GM12878 (cell line): Measurements from ENCODE around the gene TMEM88. TPM values are rescaled to one million over a fixed set of nuclear protein-coding genes. Genes with fewer than 3 reads are reported as not detected.

Source experiments
- ATAC-seq: fragments of 200-7000 bp; cut with Tn5 transposase; 3 replicates; pipeline ENCODE4 v1.9.1; 2020; ENCODE audit warnings: mild to moderate bottlenecking, moderate library complexity
- BruUV-seq: library from RNA; stranded (reverse); fragments of 400-500 nt; replicated peaks from 2 replicates; lab custom pipeline; 2021; lab: Mats Ljungman, UMichigan
- CTCF ChIA-PET: fragments of 300-600 bp; sonication (Branson Sonifier 250); formaldehyde crosslinking; extraction: SDS; loops from one replicate; lab custom pipeline; 2021; ENCODE audit warnings: inconsistent platforms; lab: Yijun Ruan, JAX
- POLR2A ChIA-PET: fragments of 350-600 bp; formaldehyde crosslinking; extraction: SDS; loops from one replicate; lab custom pipeline; 2021; ENCODE audit warnings: inconsistent platforms; lab: Charles Lee
- RAD21 ChIA-PET: fragments of 300-600 bp; sonication (Branson Sonifier 250); formaldehyde crosslinking; loops from one replicate; lab custom pipeline; 2023; ENCODE audit warnings: antibody characterized with exemption; ENCODE audit not compliant: unreplicated experiment; lab: Charles Lee
- SMC1A ChIA-PET: fragments of 300-600 bp; sonication (Branson Sonifier 250); formaldehyde crosslinking; loops from one replicate; lab custom pipeline; 2023; ENCODE audit not compliant: unreplicated experiment, uncharacterized antibody; lab: Charles Lee
- DNase-seq: peaks from one replicate; pipeline ENCODE4 v3.0.0-alpha.2; 2011; ENCODE audit warnings: low read depth, low spot score
- FAIRE-seq: peaks from 3 replicates; lab custom pipeline; 2011; peaks lifted over from hg19 to GRCh38; lab: Jason Lieb, UNC
- H2AFZ ChIP-seq: 2 replicates; pipeline ENCODE4 v1.6.0; 2011; ENCODE audit warnings: low read depth, low read length, control low read depth; ENCODE audit not compliant: control insufficient read depth
- H3K27ac ChIP-seq: 2 replicates; pipeline ENCODE4 v1.5.1; 2011; ENCODE audit warnings: control low read depth; ENCODE audit not compliant: control insufficient read depth, insufficient read depth
- H3K27me3 ChIP-seq, 2 experiments: replicated peaks in 1 of 2; 2 replicates each; pipeline versions ENCODE4 v1.6.0 to v1.6.1; 2011; ENCODE audit warnings: low read length in 1 of 2; ENCODE audit not compliant: control insufficient read depth in 2 of 2, insufficient read depth in 2 of 2
- H3K36me3 ChIP-seq, 2 experiments: 2 replicates each; pipeline ENCODE4 v1.5.1; 2011; ENCODE audit warnings: low read length in 1 of 2; ENCODE audit not compliant: control insufficient read depth in 2 of 2, insufficient read depth in 2 of 2
- H3K4me1 ChIP-seq: 2 replicates; pipeline ENCODE4 v1.6.1; 2011; ENCODE audit warnings: mild to moderate bottlenecking, low read length, moderate library complexity, mixed read lengths; ENCODE audit not compliant: control insufficient read depth, insufficient read depth
- H3K4me2 ChIP-seq: 2 replicates; pipeline ENCODE4 v1.6.0; 2011; ENCODE audit warnings: control low read depth; ENCODE audit not compliant: control insufficient read depth, insufficient read depth
- H3K4me3 ChIP-seq: fragments of 200-600 bp; sonication (generic); 2 replicates; pipeline ENCODE4 v1.5.1; 2016
- H3K79me2 ChIP-seq: 2 replicates; pipeline ENCODE4 v1.6.0; 2011; ENCODE audit warnings: low read length; ENCODE audit not compliant: control insufficient read depth, insufficient read depth
- H3K9ac ChIP-seq: 2 replicates; pipeline ENCODE4 v1.8.0; 2011; ENCODE audit warnings: low read length, control low read depth, mixed read lengths; ENCODE audit not compliant: control insufficient read depth, insufficient read depth
- H3K9me3 ChIP-seq: replicated peaks from 3 replicates; pipeline ENCODE4 v1.5.1; 2011; ENCODE audit warnings: mild to moderate bottlenecking, low read length; ENCODE audit not compliant: control insufficient read depth, insufficient read depth
- H4K20me1 ChIP-seq: 2 replicates; pipeline ENCODE4 v1.6.0; 2011; ENCODE audit not compliant: control insufficient read depth, insufficient read depth
- BRCA1 ChIP-seq: IDR thresholded peaks from 2 replicates; pipeline ENCODE4 v1.6.1; 2011; ENCODE audit warnings: low read depth, low read length, improper control_type of control experiment
- CEBPB ChIP-seq, 2 experiments: fragments of 150-350 bp in 1 of 2; IDR thresholded peaks; 2 replicates each; pipeline ENCODE4 v1.6.1; 2012 to 2014; ENCODE audit warnings: low read depth in 2 of 2, low read length in 2 of 2, borderline replicate concordance in 1 of 2, inconsistent platforms in 1 of 2
- IKZF2 ChIP-seq, 2 experiments: fragments of 450-650 bp; IDR thresholded peaks; 2 replicates each; pipeline ENCODE4 v1.6.1; 2017; ENCODE audit warnings: mild to moderate bottlenecking in 2 of 2, moderate library complexity in 2 of 2
- JUNB ChIP-seq: IDR thresholded peaks from 2 replicates; pipeline ENCODE4 v1.6.1; 2016; ENCODE audit warnings: antibody characterized with exemption, mild to moderate bottlenecking
- MTA3 ChIP-seq: IDR thresholded peaks from 2 replicates; pipeline ENCODE4 v1.6.1; 2012; ENCODE audit warnings: low read length, inconsistent platforms, borderline replicate concordance
- NR2C1 ChIP-seq: fragments of 450-650 bp; IDR thresholded peaks from 2 replicates; pipeline ENCODE4 v1.6.1; 2017; ENCODE audit warnings: antibody characterized with exemption, mild to moderate bottlenecking, moderate library complexity
- POU2F2 ChIP-seq: IDR thresholded peaks from 3 replicates; pipeline ENCODE4 v1.6.1; 2011; ENCODE audit warnings: low read depth, mild to moderate bottlenecking, low read length, borderline replicate concordance
- RUNX3 ChIP-seq: IDR thresholded peaks from 2 replicates; pipeline ENCODE4 v1.6.1; 2012; ENCODE audit warnings: low read length, inconsistent platforms
- STAT3 ChIP-seq: IDR thresholded peaks from 2 replicates; pipeline ENCODE4 v1.6.1; 2011; ENCODE audit warnings: low read depth, low read length, improper control_type of control experiment
- YY1 ChIP-seq: IDR thresholded peaks from 2 replicates; pipeline ENCODE4 v1.6.1; 2011; ENCODE audit warnings: low read depth, mild to moderate bottlenecking, low read length
- WGBS: methylation state at CpG from one replicate; pipeline ENCODE4 v1.1.6; 2016; ENCODE audit warnings: low lambda C conversion rate; ENCODE audit not compliant: insufficient replicate concordance, insufficient coverage; ENCODE audit errors: missing lambda C conversion rate; 5-methylcytosine and 5-hydroxymethylcytosine counted together
- in situ Hi-C: fragments of 300-500 bp; cut with MboI; formaldehyde crosslinking; loops from 9 replicates; pipeline ENCODE4 v1.14.3; 2018; ENCODE audit warnings: mixed read lengths
- intact Hi-C: fragments of 100-400 bp; cut with micrococcal nuclease; formaldehyde crosslinking; loops from one replicate; pipeline ENCODE4 v1.14.2; 2022; ENCODE audit not compliant: unreplicated experiment
- polyA plus RNA-seq, 11 experiments: library from polyadenylated mRNA; depleted of rRNA in 4 of 11; unstranded in 6 of 11; stranded (reverse) in 5 of 11; fragments of >200 nt; fragmentation: Nextera tagmentation in 4 of 11; fragmentation: Illumina TruSeq in 1 of 11; extraction: Ambion mirVana in 4 of 11; extraction: Trizol in 1 of 11; gene quantifications; 1 replicate in 1 of 11; 2 replicates in 10 of 11; pipeline versions ENCODE4 v1.2.1 to v1.2.3, GENCODE V29; 2011 to 2016; ENCODE audit warnings: inconsistent platforms in 2 of 11, missing spikeins in 2 of 11, low read depth in 1 of 11
- total RNA-seq, 4 experiments: library from RNA; depleted of rRNA in 3 of 4; stranded (reverse); fragments of >200 nt in 3 of 4; fragmentation: Illumina TruSeq in 1 of 4; extraction: Trizol in 1 of 4; gene quantifications; 2 replicates each; pipeline versions ENCODE4 v1.2.1 to v1.2.3, GENCODE V29; 2013 to 2021
- TF ChIP-seq, protein P1 (sequence below): IDR thresholded peaks from 2 replicates; pipeline ENCODE4 v1.6.1; 2012; ENCODE audit warnings: low read depth, low read length, improper control_type of control experiment
- TF ChIP-seq, protein P2 (sequence below): IDR thresholded peaks from 2 replicates; pipeline ENCODE4 v1.6.1; 2012; ENCODE audit warnings: low read length, inconsistent platforms
- TF ChIP-seq, protein P3 (sequence below): fragments of 450-650 bp; IDR thresholded peaks from 2 replicates; pipeline ENCODE4 v1.6.1; 2016; ENCODE audit warnings: mild to moderate bottlenecking, moderate library complexity, borderline replicate concordance

Gene TMEM88
- total and polyA plus RNA-seq, 10 of the 15 experiments (the other 5 are each of a cell fraction or from before 2014, with no cell fraction given) = 0.21 to 2.2 (median 0.62) TPM; not detected in 5

GRCh38 chr17:7840441-7840840, 14.4 kb upstream of the TMEM88 start (continued):
- TF ChIP-seq NR2C1 = no peak

DNA sequence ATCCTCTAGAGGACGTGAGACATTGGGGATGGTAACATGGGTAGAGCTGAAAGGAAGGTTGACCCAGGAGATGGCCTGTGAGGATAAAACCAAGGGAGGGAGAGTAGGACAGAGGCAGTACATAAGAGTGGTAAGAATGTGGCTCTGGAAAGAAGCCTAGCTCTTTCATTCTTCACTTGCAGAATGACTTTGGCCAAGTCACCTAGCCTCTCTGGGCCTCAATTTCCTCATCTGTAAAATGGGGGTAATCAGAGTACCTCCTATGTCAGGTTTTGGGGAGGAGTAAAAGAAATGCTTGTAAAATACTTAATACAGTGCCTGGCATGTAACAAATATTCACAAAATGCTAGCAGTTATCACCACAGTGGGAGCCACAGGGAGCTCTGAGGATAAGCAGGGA, 14.0 kb upstream of the TMEM88 start:
- BruUV-seq = no TSS peak
- in situ Hi-C loops (no loop called here), intact Hi-C loops (no loop called here)
- peak overlapping the region; percentile 100 for H3K4me2 ChIP-seq
- H2AFZ ChIP-seq = no peak overlapping the region
- peak overlapping the region; percentile 97 for H3K9ac ChIP-seq
- H3K36me3 ChIP-seq = peaks cover 0 to 5% of the 10 kb centered on the region in 2 experiments; a peak in 2 of 4 replicates
- no peak for TF ChIP-seq BRCA1
- TF ChIP-seq, protein P1, sequence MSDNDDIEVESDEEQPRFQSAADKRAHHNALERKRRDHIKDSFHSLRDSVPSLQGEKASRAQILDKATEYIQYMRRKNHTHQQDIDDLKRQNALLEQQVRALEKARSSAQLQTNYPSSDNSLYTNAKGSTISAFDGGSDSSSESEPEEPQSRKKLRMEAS = no peak
- no peak for TF ChIP-seq STAT3
- TF ChIP-seq IKZF2 (IDR thresholded peaks at IDR 0.05) = no peak
- no peak for TF ChIP-seq JUNB
- TF ChIP-seq, protein P2, sequence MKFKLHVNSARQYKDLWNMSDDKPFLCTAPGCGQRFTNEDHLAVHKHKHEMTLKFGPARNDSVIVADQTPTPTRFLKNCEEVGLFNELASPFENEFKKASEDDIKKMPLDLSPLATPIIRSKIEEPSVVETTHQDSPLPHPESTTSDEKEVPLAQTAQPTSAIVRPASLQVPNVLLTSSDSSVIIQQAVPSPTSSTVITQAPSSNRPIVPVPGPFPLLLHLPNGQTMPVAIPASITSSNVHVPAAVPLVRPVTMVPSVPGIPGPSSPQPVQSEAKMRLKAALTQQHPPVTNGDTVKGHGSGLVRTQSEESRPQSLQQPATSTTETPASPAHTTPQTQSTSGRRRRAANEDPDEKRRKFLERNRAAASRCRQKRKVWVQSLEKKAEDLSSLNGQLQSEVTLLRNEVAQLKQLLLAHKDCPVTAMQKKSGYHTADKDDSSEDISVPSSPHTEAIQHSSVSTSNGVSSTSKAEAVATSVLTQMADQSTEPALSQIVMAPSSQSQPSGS = no peak
- TF ChIP-seq CEBPB (IDR thresholded peaks at IDR 0.05; ENCODE audit: borderline replicate concordance in 1 of 2, low read depth in 2 of 2, low read length in 2 of 2) = no peak
- TF ChIP-seq, protein P3, sequence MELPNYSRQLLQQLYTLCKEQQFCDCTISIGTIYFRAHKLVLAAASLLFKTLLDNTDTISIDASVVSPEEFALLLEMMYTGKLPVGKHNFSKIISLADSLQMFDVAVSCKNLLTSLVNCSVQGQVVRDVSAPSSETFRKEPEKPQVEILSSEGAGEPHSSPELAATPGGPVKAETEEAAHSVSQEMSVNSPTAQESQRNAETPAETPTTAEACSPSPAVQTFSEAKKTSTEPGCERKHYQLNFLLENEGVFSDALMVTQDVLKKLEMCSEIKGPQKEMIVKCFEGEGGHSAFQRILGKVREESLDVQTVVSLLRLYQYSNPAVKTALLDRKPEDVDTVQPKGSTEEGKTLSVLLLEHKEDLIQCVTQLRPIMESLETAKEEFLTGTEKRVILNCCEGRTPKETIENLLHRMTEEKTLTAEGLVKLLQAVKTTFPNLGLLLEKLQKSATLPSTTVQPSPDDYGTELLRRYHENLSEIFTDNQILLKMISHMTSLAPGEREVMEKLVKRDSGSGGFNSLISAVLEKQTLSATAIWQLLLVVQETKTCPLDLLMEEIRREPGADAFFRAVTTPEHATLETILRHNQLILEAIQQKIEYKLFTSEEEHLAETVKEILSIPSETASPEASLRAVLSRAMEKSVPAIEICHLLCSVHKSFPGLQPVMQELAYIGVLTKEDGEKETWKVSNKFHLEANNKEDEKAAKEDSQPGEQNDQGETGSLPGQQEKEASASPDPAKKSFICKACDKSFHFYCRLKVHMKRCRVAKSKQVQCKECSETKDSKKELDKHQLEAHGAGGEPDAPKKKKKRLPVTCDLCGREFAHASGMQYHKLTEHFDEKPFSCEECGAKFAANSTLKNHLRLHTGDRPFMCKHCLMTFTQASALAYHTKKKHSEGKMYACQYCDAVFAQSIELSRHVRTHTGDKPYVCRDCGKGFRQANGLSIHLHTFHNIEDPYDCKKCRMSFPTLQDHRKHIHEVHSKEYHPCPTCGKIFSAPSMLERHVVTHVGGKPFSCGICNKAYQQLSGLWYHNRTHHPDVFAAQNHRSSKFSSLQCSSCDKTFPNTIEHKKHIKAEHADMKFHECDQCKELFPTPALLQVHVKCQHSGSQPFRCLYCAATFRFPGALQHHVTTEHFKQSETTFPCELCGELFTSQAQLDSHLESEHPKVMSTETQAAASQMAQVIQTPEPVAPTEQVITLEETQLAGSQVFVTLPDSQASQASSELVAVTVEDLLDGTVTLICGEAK = no peak
- TF ChIP-seq RUNX3 = no peak
- no peak for TF ChIP-seq YY1
- TF ChIP-seq POU2F2 = no peak
- TF ChIP-seq MTA3 = no peak
- ChIA-PET POLR2A (interaction anchor here (1.0 kb wide), 2 partner anchors 16 to 263 kb away, joined by 3 to 5 read pairs; partner anchors contain the start of gene NAA38), SMC1A (interaction anchor here (0.9 to 1.5 kb wide), 5 partner anchors 10 to 216 kb away, joined by 3 read pairs; partner anchors contain the start of genes CYB5D1 and NAA38), CTCF (interaction anchor here (0.6 to 2.3 kb wide), 9 partner anchors 10 to 229 kb away, joined by 3 to 9 read pairs (median 3); partner anchors contain the start of genes CNTROB, NAA38 and TRAPPC1), RAD21 (interaction anchor here (1.3 to 2.1 kb wide), 3 partner anchors 10 to 97 kb away, joined by 4 to 8 read pairs (median 6); partner anchors contain the start of gene NAA38)
- FAIRE-seq = no peak
- H3K79me2 ChIP-seq = peaks cover 69% of the 10 kb centered on the region
- 100% methylated on average over 1 of the region's 1 CpG for WGBS
- H3K27me3 ChIP-seq = no peaks in the 10 kb centered on the region
- no peaks in the 10 kb centered on the region for H3K9me3 ChIP-seq
- no peaks in the 10 kb centered on the region; the same call in none of the 2 replicates for H4K20me1 ChIP-seq
- no peak for DNase-seq
- peak overlapping the region; percentile 4 for H3K27ac ChIP-seq
- peak overlapping the region; percentile 92 for H3K4me3 ChIP-seq
- peaks cover 41% of the 10 kb centered on the region for H3K4me1 ChIP-seq
- no peak for ATAC-seq
